Body of pancreas (tissue), 4 donors: ENCODE results near the gene ARAP1. TPM values are rescaled to one million over a fixed set of nuclear protein-coding genes. Genes with fewer than 3 reads are reported as not detected.

Experiments used
- ATAC-seq: fragments of 150-250 bp; one replicate; pipeline ENCODE4 v1.9.1; 2016
- DNase-seq, 4 donors: peaks; one replicate each; pipeline ENCODE4 v3.0.0-alpha.2; 2019
- H3K27ac ChIP-seq, 4 donors: fragments of 200-600 bp; sonication (generic); 1 replicate in 3 of 4; 2 replicates in 1 of 4; pipeline versions ENCODE4 v1.5.1 to v1.6.1; 2016 to 2019; ENCODE audit warnings: mild to moderate bottlenecking in 1 of 4, mixed read lengths in 1 of 4, moderate library complexity in 1 of 4
- H3K27me3 ChIP-seq, 2 donors: fragments of 200-600 bp; sonication (generic); one replicate each; pipeline ENCODE4 v1.6.0; 2016; ENCODE audit warnings: mild to moderate bottlenecking in 1 of 2
- H3K36me3 ChIP-seq, 2 donors: fragments of 200-600 bp; sonication (generic); replicated peaks in 1 of 2; 2 replicates each; pipeline ENCODE4 v1.5.1; 2016; ENCODE audit warnings: low read depth in 2 of 2; ENCODE audit not compliant: insufficient read depth in 1 of 2
- H3K4me1 ChIP-seq: fragments of 200-600 bp; sonication (generic); one replicate; pipeline ENCODE4 v1.6.0; 2016
- H3K4me3 ChIP-seq, 2 donors: fragments of 200-600 bp; sonication (generic); 1 replicate in 1 of 2; 2 replicates in 1 of 2; pipeline ENCODE4 v1.5.1; 2016 to 2019
- H3K9me3 ChIP-seq, 3 donors: fragments of 200-600 bp; sonication (generic); 1 replicate in 2 of 3; 2 replicates in 1 of 3; pipeline ENCODE4 v1.5.1; 2016
- CTCF ChIP-seq, 7 experiments: fragments of 450-650 bp in 4 of 7; fragments of 200-600 bp in 3 of 7; sonication (generic) in 3 of 7; IDR thresholded peaks; one replicate each; pipeline ENCODE4 v1.5.1; 2016 to 2019; ENCODE audit warnings: antibody characterized with exemption in 7 of 7
- POLR2A ChIP-seq, 3 donors: fragments of 450-650 bp; IDR thresholded peaks; one replicate each; pipeline ENCODE4 v1.6.1; 2016; ENCODE audit warnings: antibody characterized with exemption in 3 of 3, mild to moderate bottlenecking in 2 of 3
- WGBS, 2 donors: methylation state at CpG; one replicate each; pipeline ENCODE4 v1.1.5; 2017; 5-methylcytosine and 5-hydroxymethylcytosine counted together
- intact Hi-C: fragments of 100-400 bp; cut with DNase I; formaldehyde crosslinking; loops from one replicate; pipeline ENCODE4 v1.15.1; 2023
- total RNA-seq, 2 donors: library from RNA; depleted of rRNA; stranded (reverse); fragments of >200 nt; gene quantifications; one replicate each; pipeline ENCODE4 v1.1.0, GENCODE V29; 2016

The ARAP1 gene
- total RNA-seq, 2 donors from 2014 or later = 63.3 to 208 TPM

GRCh38 chr11:72716290-72716689 is 35.9 kb downstream of the ARAP1 start:
- Histone ChIP-seq H3K27me3 (no peaks in the 10 kb centered on the region), H3K4me1 (peaks cover 60% of the 10 kb centered on the region), H3K27ac (no peak overlapping the region), H3K9me3 (no peaks in the 10 kb centered on the region), H3K36me3 (peaks cover 0 to under 1% of the 10 kb centered on the region in 2 donors), H3K4me3 (no peak overlapping the region)
- no peak for ATAC-seq
- TF ChIP-seq POLR2A (IDR thresholded peaks at IDR 0.05) (no peak), CTCF (IDR thresholded peaks at IDR 0.05) (no peak)
- DNase-seq = peak in 1 of 4 donors; percentile 44
- intact Hi-C loops = no loop called here
- WGBS, 2 donors = 36 to 47% methylated on average over 5 to 7 of the region's 7 CpGs

- intact Hi-C loops = no loop called here
- H3K27me3 ChIP-seq = no peaks in the 10 kb centered on the region
- peaks cover 25% of the 10 kb centered on the region for H3K4me1 ChIP-seq
- DNase-seq (no peak), ATAC-seq (no peak)
- TF ChIP-seq CTCF (IDR thresholded peaks at IDR 0.05) (no peak), POLR2A (IDR thresholded peaks at IDR 0.05) (no peak)
- no peaks in the 10 kb centered on the region for H3K9me3 ChIP-seq
- H3K36me3 ChIP-seq = peaks cover 0 to 15% of the 10 kb centered on the region in 2 donors
- WGBS, 2 donors = 83 to 87% methylated on average over 8 to 10 of the region's 10 CpGs
- H3K4me3 ChIP-seq = no peak overlapping the region
- H3K27ac ChIP-seq = no peak overlapping the region
Observed at GRCh38 chr11:72712841-72713240, 39.4 kb downstream of the ARAP1 start.

GRCh38 chr11:72712168-72712751 is 39.9 kb downstream of the ARAP1 start:
- DNase-seq (peak in 1 of 4 donors; percentile 77), ATAC-seq (peak; percentile 29)
- no peaks in the 10 kb centered on the region for H3K9me3 ChIP-seq
- no peaks in the 10 kb centered on the region for H3K27me3 ChIP-seq
- intact Hi-C loops = no loop called here
- H3K27ac ChIP-seq = no peak overlapping the region
- no peak for TF ChIP-seq CTCF (IDR thresholded peaks at IDR 0.05)
- no peak for TF ChIP-seq POLR2A (IDR thresholded peaks at IDR 0.05)
- peaks cover 19% of the 10 kb centered on the region for H3K4me1 ChIP-seq
- no peak overlapping the region for H3K4me3 ChIP-seq
- WGBS, 2 donors = 52 to 73% methylated on average over 17 to 25 of the region's 26 CpGs
- peaks cover 0 to 16% of the 10 kb centered on the region in 2 donors for H3K36me3 ChIP-seq

GRCh38 chr11:72711141-72711540 is 41.1 kb downstream of the ARAP1 start:
- no peaks in the 10 kb centered on the region for H3K9me3 ChIP-seq
- H3K27me3 ChIP-seq = no peaks in the 10 kb centered on the region
- H3K4me3 ChIP-seq = no peak overlapping the region
- DNase-seq (no peak), ATAC-seq (no peak)
- H3K27ac ChIP-seq = no peak overlapping the region
- intact Hi-C loops = no loop called here
- peaks cover 0 to 21% of the 10 kb centered on the region in 2 donors for H3K36me3 ChIP-seq
- TF ChIP-seq POLR2A (IDR thresholded peaks at IDR 0.05) (no peak), CTCF (IDR thresholded peaks at IDR 0.05) (no peak)
- WGBS, 2 donors = 86 to 93% methylated on average over 9 of the region's 9 CpGs
- peaks cover 13% of the 10 kb centered on the region for H3K4me1 ChIP-seq

- ATAC-seq = no peak
- Histone ChIP-seq H3K4me3 (no peak overlapping the region), H3K36me3 (peaks cover 0 to 26% of the 10 kb centered on the region in 2 donors), H3K27me3 (no peaks in the 10 kb centered on the region), H3K27ac (no peak overlapping the region), H3K4me1 (peaks cover 8% of the 10 kb centered on the region), H3K9me3 (no peaks in the 10 kb centered on the region)
- WGBS, 2 donors = 89 to 91% methylated on average over 11 of the region's 11 CpGs
- intact Hi-C loops = no loop called here
- TF ChIP-seq POLR2A (IDR thresholded peaks at IDR 0.05) (no peak), CTCF (IDR thresholded peaks at IDR 0.05) (no peak)
- DNase-seq = no peak
Observed at GRCh38 chr11:72710278-72710677, 41.9 kb downstream of the ARAP1 start.
